Measurements from ENCODE around the gene SFPQ.
"Not testable (repeated sequence)": the region's sequence is repeated elsewhere in the genome, so short reads cannot be mapped to it uniquely, and the experiment has no call there.

Gene SFPQ

GRCh38 chr1:35192853-35193664 lies at the start of gene SFPQ:
Gene SFPQ, minus strand, starts transcription at chr1:35193145. Its CDS starts 96 bp downstream, at chr1:35193049.
- DNase-seq, result peak; percentile 96

DNA sequence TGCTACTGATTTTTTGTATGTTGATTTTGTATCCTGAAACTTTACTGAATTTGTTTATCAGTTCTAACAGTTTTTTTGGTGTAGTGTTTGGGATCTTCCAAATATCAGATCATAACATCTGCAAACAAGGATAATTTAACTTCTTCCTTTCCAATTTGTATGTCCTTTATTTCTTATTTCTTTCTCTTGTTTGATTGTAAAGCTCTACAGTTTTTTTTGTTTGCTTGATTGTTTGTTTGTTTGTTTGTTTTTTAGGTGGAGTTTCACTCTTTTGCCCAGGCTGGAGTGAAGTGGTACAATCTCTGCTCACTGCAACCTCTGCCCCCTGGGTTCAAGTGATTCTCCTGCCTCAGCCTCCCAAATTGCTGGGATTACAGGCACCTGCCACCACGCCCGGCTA lies 43.8 kb upstream of the SFPQ start:
- DNase-seq, result not testable (repeated sequence)

GRCh38 chr1:35231287-35231686 lies 38.3 kb upstream of the SFPQ start:
- DNase-seq, result no peak

DNA sequence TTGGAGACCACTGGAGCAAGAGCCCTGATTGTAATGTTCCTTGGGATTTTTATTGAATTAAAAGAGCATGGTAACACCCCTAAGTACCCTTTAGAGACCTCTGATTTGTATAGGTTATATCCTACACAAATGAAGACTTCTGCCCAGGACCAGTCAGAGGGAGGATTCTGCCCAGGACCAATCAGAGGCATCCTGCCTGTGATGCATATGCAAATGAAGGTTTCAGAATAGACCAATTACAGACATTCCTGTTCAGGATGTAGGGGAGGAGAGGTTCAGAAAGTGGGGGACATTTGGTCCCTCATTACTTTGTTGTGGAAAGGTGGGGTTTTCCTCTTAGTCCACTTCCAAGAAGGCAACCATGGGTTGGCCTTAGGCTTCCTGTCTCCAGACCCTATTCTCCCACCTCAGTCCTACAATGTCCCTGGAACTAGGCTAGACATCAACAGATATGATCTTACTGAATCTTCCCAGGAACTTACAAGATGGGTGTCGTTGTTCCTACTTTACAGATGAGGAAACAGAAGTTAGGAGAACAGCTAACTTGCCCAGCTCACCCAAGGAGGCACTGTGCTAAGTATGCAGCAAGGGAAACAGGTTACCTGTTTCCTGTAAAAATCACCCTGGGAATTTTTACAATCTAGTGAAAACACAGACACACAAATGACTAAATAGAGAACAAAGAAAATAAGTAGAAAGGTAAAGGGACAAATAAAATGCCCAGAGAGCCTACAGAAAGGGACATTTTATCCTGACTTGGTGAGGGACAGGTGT lies 36.8 kb upstream of the SFPQ start:
- DNase-seq, result no peak

GRCh38 chr1:35226546-35226945 lies 33.6 kb upstream of the SFPQ start:
- DNase-seq, result no peak

- no peak for DNase-seq
These were observed 30.2 kb upstream of the SFPQ start for GRCh38 chr1:35223084-35223630.

DNA sequence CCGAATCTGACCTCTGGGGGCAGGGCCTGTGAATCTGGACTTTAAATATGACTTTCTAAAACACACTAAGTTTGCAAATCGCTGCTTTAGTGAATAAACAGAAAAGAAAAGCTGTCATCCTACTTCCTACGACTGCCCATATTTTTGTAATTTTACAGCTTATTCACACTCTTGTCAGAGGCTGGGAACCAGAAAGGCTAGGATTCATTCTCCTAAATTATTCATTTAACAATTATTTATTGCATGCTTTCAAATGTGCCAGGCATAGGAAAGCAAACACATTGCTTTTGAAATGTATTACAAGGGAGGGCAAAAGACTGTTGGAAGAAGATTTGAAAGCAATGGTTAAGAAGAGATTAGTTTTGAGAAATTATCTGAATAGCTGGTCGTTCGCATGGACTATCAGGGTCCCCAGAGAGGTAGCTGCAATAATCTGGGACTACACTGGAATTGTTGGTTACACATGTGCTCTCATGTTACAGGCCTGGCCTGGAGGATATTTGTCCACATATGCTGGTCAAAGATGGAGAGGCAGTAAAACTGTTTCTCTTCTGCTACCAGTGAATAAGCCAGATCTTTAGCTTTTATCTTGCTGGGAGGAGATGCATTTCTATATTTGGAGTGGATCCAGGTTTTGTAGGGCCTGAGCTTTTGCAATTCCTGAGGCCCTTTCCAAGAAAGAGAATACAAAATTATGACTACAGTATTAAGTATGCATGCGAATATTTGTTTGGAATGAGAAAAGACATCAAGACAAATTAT lies 29.6 kb upstream of the SFPQ start:
- no peak for DNase-seq

DNA sequence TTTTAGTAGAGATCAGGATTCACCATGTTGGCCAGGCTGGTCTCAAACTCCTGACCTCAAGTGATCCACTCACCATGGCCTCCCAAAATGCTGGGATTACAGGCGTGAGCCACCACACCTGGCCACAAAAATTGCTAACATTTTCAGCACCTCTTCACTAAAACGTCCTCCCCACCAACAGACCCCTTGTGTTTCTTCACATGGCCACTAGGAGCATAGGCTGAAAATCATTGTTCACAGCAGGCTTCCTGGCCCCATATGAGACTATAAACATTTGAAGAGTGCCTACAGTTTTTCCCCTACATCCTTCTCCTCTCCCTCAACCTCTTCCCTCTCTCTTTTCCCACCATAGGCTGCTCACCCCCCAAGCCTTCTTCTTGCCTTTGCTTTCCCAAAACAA lies 28.0 kb upstream of the SFPQ start:
- DNase-seq, result no peak

GRCh38 chr1:35215346-35215745 lies 22.4 kb upstream of the SFPQ start:
- DNase-seq, result no peak

- no peak for DNase-seq
These were observed 18.1 kb upstream of the SFPQ start for GRCh38 chr1:35211120-35211414.

DNA sequence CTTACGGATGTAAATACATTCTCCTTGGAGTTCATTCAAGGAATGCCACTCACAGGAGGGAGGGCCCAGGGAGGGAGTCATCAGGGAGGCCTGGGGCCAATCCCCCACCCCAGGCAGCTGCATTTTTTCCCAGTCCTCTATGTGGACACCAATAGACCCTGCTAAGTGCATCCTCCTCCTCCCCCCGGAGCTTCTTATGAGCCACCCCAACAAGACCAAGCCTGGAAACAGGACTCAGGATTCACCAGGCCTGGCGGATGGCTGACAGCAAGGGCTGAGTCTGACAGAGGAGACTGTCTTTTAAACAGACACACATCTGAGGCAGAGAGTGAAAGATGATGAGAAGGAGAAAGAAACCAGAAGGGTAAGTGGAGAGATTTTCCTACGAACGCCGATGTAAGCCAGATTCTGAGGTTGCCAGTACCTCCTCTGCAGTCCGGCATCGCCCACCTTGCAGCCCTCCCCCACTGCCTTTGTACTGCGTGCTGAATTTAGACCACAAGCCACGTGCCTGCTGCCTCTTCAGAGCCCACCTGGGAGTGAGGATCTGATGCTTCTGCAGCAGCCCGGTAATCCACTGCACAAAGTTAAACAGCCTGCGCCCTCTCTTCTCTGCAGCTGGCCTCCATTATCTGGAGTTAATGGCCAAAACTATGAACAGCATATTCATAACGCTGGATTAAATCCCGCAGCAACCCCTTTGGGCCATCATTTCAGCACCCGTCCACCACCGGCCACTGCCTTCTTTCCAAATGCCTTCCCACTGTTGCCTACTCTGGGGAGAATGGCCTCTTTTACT lies 17.6 kb upstream of the SFPQ start:
- no peak for DNase-seq

DNA sequence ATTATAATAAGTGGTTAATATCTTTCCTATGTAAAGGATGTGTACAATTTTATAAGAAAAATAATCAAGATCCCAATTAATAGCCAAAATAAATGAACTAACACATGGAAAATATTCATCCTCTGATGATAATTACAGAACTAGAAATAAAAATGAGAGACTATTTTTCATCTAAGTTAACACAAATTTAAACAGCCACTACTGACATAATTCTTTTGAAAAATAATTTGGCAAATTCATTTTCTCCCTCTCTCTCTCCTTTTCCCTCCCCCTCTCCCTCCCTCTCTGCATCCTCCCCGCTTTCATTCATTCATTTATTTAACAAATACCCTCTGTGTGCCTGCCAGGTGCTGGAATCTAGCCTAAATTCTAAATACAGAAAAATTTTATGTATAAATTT lies 10.3 kb upstream of the SFPQ start:
- no peak for DNase-seq

- DNase-seq, result peak; percentile 45
These were observed 9.2 kb upstream of the SFPQ start for GRCh38 chr1:35202048-35202719.

GRCh38 chr1:35201631-35202030 lies 8.7 kb upstream of the SFPQ start:
- DNase-seq, result no peak

- DNase-seq, result no peak
These were observed 691 bp downstream of the SFPQ start for GRCh38 chr1:35192056-35192852.

- DNase-seq, result no peak
These were observed 1.4 kb downstream of the SFPQ start for GRCh38 chr1:35191429-35192055.

DNA sequence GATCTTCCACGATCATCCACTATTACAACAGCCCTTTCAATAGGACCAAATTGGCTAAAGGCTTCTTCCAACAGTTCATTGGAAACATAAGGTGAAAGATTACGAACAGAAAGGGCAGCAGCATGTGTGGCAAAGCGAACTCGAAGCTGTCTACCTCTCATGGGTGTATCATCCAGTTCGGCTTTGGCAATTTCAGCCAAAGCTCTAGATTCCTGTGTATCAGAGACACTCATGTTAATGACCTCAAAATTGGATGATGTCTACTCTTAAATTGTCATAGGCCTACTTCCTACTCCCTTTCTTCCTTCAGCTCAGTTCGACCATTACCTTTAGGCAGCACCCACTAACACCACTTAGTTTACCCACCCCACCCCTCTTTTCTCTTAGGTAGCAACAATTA lies 2.2 kb downstream of the SFPQ start:
- DNase-seq, result no peak

DNA sequence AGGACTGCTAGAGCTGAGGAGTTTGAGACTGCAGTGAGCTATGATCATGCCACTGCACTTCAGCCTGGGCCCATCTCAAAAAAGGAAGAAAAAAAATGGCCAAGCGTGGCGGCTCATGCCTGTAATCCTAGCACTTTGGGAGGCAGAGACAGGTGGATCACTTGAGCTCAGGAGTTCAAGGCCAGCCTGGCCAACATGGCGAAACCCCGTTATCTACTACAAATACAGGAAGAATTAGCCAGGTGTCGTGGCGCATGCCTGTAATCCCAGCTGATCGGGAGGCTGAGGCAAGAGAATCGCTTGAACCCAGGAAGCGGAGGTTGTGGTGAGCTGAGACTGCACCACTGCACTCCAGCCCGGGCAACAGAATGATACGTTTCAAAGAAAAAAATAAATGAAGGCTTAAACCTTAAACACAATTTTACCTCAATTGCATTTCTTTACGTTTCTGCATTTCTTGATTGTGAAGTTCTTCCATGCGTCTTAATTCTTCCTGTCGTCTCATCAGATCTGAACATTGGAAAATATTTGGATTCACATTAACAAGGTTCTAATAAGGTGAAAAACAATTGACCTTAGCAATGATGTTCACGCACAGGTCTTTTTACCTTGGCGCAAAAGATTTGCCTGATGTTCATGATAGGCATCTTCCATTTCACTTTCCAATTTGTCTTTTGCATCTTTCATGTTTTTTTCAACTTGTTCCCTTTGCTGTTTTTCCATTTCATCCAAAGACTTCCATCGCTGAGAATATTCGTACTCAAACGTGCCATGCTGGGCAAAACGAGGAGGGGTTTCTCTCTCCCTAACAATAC lies 4.2 kb downstream of the SFPQ start:
- no peak for DNase-seq

DNA sequence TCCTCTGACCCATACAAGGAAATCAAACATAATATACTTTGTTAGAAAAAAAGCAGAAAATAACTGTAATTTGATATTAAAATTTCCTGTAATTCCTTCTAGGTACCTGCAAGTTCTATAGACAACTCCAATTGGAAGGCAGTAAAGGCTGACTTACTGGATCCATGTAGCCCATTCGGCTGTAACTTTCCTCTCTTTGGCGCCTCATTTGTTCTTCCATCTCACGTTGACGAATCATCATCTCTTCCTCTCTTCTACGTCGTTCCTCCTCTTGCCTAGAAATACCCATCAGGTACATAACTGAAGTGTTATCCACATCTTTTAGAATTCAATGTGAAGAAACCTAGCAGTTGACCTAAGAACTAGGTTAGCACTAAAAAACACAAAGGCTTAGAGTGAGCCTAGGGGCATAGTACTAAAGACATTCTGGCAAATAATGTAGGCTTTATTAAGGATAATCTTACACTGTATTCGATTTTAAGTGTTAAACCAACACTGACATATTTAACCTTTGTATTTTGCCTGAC lies 5.1 kb downstream of the SFPQ start:
- DNase-seq, result no peak

Data from NCI-H524 treated with DMSO at 0.1 percent for 48 hours (cell line).